GM18519 (cell line): ENCODE measurements around the gene DDX55.

Source experiments
- ATAC-seq: cut with Tn5 transposase; IDR thresholded peaks from one replicate; pipeline ENCODE4 v1.9.1; 2021; ENCODE audit warnings: mild to moderate bottlenecking, moderate library complexity; ENCODE audit not compliant: unreplicated experiment, low FRiP score

DDX55 gene

DNA sequence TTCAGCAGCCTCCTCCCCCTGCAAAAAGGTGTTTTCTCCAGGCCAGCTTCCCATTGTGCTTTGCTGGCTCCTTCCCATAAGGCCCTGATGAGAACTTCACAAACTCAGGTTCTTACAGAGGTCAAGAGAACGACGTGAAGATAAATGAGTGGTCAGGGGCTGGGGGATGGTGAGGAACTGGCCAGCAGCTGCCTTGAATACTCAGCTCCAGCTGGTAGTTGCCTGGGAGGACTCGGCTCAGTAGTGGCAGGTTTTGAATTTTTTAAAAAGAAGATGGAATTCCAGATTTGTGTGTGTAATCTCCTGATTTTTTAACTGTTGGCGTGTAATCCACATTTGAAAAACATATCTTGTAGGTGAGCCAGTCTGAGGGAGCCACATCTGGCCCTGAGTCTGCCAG is 5.9 kb downstream of the DDX55 start:
- ATAC-seq = no peak

- ATAC-seq = no peak
Measured at GRCh38 chr12:123608182-123608581, 6.3 kb downstream of the DDX55 start.

- ATAC-seq = no peak
Measured at GRCh38 chr12:123614110-123614509, 12.2 kb downstream of the DDX55 start.

DNA sequence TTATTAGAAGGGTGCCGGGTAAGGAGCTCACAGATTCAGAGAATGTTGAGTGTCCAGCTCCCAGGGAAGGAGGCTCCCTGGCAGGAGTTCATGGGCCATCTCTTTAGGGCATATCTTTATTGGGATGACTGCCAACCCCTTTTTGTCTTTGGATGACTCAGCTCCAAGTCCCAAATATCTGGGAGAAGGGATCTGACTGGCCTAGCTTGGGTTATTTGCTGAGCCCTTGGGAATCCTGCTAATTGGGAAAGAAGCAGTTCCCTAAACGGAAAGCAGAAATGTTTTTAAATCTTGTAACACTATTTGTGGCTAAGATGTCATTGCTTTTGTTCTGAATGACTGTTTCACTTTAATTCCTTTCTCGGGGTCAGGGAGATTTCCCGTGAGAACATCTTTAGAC is 12.6 kb downstream of the DDX55 start:
- ATAC-seq = no peak

DNA sequence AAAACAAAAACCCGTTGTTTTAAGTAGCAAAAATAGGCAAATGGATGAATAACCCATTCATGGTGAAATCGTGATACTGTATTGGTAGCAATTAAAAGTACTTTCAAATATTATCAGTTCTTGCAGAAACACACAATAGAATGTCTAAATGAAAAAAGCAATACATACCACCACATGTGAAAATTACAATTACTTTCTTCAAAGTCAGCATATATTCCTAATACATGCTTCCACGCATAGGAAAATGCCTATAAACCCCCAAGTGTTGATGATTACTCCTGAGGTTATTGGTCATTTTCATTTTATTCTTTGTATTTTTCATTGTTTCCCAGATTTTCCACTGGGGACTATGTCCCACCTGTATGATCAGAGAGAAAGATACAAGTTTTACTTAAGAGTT is 15.2 kb downstream of the DDX55 start:
- no peak for ATAC-seq

- no peak for ATAC-seq
Measured at GRCh38 chr12:123617580-123617979, 15.7 kb downstream of the DDX55 start.

DNA sequence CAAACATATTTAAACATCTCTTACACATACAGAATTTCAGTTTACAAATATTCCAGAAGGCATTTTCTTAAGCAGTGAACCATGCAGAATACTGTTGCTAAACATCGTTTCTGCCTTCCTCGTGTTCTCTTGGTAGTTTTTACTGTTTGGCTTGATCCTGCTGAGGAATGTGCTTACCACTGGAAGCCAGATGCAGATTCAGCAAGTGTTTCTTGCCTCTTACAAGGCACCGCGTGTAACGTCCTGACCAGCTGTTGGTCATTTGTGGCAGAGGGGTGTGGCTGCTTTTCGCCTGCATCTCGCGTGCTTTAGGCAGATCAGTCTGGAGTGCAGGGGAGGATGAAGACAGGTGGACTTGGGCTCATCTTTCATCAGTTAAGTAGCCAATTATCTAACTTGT is 19.2 kb downstream of the DDX55 start:
- no peak for ATAC-seq

- ATAC-seq = no peak
Measured at GRCh38 chr12:123621619-123622530, 20.0 kb downstream of the DDX55 start.

DNA sequence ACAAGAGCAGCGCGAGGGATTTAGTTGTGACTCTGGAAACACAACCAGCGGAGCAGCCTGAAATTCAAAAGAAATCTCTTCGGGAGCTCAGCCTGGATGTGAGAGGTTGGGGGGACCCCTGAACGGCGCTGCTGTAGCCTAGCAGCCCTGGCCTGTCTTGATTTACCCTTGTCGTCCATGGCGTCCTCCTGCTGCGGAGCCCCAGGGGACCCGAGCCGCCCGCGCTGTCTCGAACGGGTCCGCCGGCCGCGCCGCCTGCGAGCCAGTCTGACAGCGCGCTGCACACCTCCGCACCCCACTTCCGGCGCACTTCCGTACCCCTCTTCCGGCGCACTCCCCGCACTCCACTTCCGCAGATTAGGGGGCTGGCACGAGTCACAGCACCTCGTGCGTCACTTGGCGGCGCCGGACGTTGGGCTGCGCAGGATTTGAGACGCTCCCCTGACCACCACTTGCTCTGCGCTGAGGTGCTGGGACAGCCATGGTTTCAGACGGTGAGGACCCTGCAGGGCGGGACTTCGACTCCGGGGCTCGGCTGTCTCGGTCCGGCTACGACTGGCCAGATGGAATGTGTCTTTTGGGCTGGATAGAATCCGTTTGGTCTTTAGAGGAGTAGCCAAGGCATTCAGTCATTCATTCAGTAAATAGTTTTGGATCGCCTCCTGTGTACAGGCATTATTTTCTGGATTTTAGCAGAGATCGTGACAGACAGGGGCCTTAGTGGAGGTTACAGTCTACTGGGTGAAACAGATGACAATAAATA is 31.7 kb downstream of the DDX55 start, which contains the start of the genes EIF2B1 and GTF2H3:
Gene EIF2B1, minus strand, starts transcription at position 308 of the 763 bp plus-strand sequence. Its CDS starts 129 bp downstream, at position 179.
Gene GTF2H3, plus strand, starts transcription at position 451 of the 763 bp plus-strand sequence. Its CDS starts 31 bp downstream, at position 482.
- ATAC-seq = peak; percentile 87

GRCh38 chr12:123634142-123634561 is 32.3 kb downstream of the DDX55 start:
- no peak for ATAC-seq

DNA sequence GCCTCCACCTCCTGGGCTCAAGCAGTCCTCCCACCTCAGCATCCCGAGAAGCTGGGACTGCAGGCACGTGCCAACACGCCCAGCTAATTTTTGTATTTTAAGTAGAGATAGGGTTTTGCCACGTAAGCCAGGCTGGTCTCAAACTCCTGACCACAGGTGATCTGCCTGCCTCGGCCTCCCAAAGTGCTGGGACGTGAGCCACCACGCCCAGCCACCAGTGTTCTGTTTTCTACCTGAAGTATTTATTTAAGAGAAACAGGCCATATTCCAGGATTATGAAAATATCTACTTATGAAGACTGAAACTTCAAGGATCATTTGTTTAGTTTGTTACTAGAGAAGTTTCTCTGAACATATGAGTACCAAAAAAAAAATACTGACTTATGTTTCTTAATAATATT is 42.0 kb downstream of the DDX55 start:
- ATAC-seq = no peak

- no peak for ATAC-seq
Measured at GRCh38 chr12:123645380-123645779, 43.5 kb downstream of the DDX55 start.

GRCh38 chr12:123645878-123646277 is 44.0 kb downstream of the DDX55 start:
- ATAC-seq = no peak

DNA sequence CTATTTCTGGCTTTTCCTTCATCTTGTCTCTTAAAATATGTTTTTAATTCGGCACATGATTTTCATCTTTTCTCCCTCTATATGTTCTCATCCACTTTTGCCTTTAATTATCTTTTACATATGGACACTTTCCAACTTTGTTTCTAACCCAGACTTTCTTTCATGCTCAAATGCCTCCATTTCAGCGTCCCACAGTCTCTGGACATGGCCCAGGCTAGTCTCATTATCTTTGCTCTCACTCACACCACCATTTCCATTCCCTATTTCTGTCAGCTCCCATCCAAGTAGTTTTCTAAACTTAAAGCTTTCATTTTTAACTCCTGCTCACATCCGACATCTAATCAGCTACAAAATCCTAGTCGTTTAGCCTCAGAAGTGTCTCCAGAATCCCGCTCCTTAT is 46.5 kb downstream of the DDX55 start:
- no peak for ATAC-seq

DNA sequence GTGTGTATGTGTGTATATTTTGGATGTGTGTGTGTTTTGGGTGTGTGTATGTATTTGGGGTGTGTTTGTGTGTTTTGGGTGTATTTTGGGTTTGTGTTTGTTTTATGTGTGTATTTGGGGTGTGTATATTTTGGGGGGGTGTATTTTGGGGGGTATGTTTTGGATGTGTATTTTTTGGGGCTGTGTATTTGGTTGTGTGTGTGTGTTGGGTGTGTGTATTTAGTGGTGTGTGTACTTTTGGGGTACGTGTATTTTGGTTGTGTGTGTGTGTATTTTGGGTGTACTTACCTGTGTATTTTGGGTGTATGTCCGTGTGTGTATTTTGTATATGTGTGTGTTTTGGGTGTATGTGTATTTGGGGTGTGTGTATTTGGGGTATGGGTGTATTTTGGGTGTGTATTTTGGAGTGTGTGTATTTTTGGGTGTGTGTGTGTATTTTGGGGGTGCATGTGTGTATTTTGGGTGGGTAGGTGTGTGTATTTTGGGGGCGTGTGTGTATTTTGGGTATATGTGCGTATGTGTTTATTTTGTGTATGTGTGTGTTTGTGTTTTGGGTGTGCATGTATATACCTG is 52.3 kb downstream of the DDX55 start:
- ATAC-seq = no peak

DNA sequence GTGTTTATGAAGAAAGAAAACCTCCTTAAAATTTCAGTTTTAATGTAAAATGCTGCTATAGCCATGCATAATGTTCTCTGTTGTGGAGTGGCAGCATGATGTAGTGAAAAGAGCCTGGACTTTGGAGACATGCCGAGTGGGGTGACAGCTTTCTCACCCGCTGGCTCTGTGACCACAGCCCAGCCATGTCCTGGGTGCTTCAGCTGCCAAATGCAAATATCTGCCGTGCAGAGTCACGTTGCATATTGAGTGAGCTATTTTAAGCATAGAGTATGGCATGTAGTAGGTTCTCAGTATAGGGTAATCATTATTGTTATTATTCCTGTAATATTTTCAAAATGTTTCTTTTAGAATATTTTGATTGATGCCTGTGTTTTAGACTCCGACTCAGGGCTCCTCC is 53.5 kb downstream of the DDX55 start:
- peak; percentile 84 for ATAC-seq

- no peak for ATAC-seq
Measured at GRCh38 chr12:123656392-123656791, 54.5 kb downstream of the DDX55 start.

- ATAC-seq = no peak
Measured at GRCh38 chr12:123657211-123657610, 55.3 kb downstream of the DDX55 start.

DNA sequence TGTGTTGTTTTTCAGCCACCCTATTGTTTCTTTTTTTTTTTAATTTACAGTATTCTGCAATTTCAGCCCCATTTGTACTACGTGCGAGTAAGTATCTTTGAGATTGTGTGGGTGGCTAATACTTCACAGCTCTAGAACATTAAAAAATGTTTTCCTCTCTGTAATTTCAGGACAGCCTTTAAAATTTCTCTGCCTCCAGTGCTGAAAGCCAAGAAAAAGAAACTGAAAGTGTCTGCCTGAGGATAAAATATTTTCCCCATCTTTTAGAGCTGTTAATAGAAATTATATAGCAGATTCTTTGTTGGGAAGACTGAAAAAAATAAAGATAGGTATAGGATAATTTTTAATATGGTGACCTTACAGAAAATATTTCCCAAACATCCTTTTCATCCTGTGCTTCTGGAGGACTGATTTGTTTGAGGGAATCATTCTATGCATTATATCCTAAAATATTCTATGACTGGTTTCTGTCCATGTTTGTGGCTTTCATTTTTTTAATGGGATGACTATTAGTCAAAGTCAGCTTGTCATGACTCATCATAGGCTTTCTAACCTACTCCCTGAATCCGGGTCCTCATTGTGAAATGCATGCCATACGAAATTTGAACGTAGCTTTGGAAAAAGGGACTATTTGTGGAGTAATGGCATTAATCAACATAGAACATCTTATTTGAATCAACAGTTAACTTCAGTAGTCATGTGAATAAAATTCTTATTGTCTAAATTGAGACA is 58.3 kb downstream of the DDX55 start:
- no peak for ATAC-seq

- no peak for ATAC-seq
Measured at GRCh38 chr12:123667771-123668170, 65.9 kb downstream of the DDX55 start.
